Ishikawa (cell line): ENCODE results near the gene CXCL8.

ENCODE experiments used
- CEBPB ChIP-seq: IDR thresholded peaks from 2 replicates; pipeline ENCODE4 v1.6.1; 2012
- CREB1 ChIP-seq: IDR thresholded peaks from 2 replicates; pipeline ENCODE4 v1.6.1; 2012; ENCODE audit warnings: low read depth
- EGR1 ChIP-seq: IDR thresholded peaks from 2 replicates; pipeline ENCODE4 v1.6.1; 2012
- EP300 ChIP-seq: IDR thresholded peaks from 2 replicates; pipeline ENCODE4 v1.6.1; 2012; ENCODE audit warnings: borderline replicate concordance
- FOXM1 ChIP-seq: IDR thresholded peaks from 2 replicates; pipeline ENCODE4 v1.6.1; 2012; ENCODE audit warnings: low read depth, borderline replicate concordance
- NFIC ChIP-seq: IDR thresholded peaks from 2 replicates; pipeline ENCODE4 v1.6.1; 2012
- RAD21 ChIP-seq: IDR thresholded peaks from 2 replicates; pipeline ENCODE4 v1.6.1; 2012; ENCODE audit warnings: low read depth
- TAF1 ChIP-seq: IDR thresholded peaks from 2 replicates; pipeline ENCODE4 v1.6.1; 2012; ENCODE audit warnings: low read depth, mild to moderate bottlenecking
- TCF12 ChIP-seq: IDR thresholded peaks from 2 replicates; pipeline ENCODE4 v1.6.1; 2012; ENCODE audit warnings: low read depth
- TEAD4 ChIP-seq: IDR thresholded peaks from 2 replicates; pipeline ENCODE4 v1.6.1; 2012
- YY1 ChIP-seq: IDR thresholded peaks from 2 replicates; pipeline ENCODE4 v1.6.1; 2012; ENCODE audit warnings: low read depth
- ZBTB7A ChIP-seq: IDR thresholded peaks from 2 replicates; pipeline ENCODE4 v1.6.1; 2012; ENCODE audit warnings: low read depth
- TF ChIP-seq, protein P1 (sequence below): IDR thresholded peaks from 2 replicates; pipeline ENCODE4 v1.6.1; 2012; ENCODE audit warnings: low read depth, mild to moderate bottlenecking
- TF ChIP-seq, protein P2 (sequence below): IDR thresholded peaks from 2 replicates; pipeline ENCODE4 v1.6.1; 2012
- TF ChIP-seq, protein P3 (sequence below): IDR thresholded peaks from 2 replicates; pipeline ENCODE4 v1.6.1; 2012

Gene CXCL8

DNA sequence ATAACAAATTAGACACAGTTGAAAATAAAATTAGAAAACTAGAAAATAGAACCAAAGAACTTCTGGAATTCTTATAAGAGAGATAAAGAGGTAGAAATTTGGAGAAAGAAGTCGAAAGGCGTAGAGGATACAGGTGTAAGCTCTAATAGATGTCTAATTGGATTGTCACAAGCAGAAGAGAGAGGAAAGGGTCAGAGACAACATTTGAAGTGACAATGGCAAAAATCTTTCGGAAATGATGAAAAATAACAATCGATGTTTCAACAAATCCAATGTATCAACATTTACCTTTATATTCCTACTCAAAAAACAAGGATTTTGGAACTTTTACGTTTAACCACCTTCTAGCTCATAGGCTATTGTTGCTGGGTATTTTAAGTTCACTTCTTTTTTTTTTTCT, 3.8 kb downstream of the CXCL8 start:
- TF ChIP-seq, protein P1, sequence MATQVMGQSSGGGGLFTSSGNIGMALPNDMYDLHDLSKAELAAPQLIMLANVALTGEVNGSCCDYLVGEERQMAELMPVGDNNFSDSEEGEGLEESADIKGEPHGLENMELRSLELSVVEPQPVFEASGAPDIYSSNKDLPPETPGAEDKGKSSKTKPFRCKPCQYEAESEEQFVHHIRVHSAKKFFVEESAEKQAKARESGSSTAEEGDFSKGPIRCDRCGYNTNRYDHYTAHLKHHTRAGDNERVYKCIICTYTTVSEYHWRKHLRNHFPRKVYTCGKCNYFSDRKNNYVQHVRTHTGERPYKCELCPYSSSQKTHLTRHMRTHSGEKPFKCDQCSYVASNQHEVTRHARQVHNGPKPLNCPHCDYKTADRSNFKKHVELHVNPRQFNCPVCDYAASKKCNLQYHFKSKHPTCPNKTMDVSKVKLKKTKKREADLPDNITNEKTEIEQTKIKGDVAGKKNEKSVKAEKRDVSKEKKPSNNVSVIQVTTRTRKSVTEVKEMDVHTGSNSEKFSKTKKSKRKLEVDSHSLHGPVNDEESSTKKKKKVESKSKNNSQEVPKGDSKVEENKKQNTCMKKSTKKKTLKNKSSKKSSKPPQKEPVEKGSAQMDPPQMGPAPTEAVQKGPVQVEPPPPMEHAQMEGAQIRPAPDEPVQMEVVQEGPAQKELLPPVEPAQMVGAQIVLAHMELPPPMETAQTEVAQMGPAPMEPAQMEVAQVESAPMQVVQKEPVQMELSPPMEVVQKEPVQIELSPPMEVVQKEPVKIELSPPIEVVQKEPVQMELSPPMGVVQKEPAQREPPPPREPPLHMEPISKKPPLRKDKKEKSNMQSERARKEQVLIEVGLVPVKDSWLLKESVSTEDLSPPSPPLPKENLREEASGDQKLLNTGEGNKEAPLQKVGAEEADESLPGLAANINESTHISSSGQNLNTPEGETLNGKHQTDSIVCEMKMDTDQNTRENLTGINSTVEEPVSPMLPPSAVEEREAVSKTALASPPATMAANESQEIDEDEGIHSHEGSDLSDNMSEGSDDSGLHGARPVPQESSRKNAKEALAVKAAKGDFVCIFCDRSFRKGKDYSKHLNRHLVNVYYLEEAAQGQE, result no peak
- TF ChIP-seq TCF12 (no peak), CEBPB (no peak), CREB1 (no peak), EP300 (no peak), TEAD4 (no peak), EGR1 (no peak), YY1 (no peak), FOXM1 (no peak), NFIC (no peak), RAD21 (no peak)
- TF ChIP-seq, protein P2, sequence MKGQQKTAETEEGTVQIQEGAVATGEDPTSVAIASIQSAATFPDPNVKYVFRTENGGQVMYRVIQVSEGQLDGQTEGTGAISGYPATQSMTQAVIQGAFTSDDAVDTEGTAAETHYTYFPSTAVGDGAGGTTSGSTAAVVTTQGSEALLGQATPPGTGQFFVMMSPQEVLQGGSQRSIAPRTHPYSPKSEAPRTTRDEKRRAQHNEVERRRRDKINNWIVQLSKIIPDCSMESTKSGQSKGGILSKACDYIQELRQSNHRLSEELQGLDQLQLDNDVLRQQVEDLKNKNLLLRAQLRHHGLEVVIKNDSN, result no peak

DNA sequence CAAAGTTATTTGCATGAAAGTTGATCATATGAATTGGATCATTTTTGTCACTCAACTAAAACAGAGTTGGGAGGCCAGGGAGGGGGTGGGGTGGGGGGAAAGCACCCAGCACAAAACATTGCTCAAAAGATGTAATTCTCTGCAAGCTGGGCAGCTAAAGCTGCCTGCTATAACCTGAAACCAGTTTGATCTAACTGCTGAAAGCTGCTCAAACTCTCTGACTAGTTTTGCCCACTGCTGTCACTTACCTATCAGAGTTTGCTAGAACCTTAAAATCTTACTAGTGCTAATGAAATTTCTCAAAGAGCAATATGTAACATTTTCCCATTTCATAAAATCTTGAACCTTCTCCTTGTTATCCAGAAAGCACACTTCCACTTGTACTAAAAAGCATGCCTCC, 10.4 kb downstream of the CXCL8 start:
- no peak for TF ChIP-seq TCF12
- TF ChIP-seq, protein P3, sequence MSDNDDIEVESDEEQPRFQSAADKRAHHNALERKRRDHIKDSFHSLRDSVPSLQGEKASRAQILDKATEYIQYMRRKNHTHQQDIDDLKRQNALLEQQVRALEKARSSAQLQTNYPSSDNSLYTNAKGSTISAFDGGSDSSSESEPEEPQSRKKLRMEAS, result no peak
- TF ChIP-seq, protein P1, result no peak

DNA sequence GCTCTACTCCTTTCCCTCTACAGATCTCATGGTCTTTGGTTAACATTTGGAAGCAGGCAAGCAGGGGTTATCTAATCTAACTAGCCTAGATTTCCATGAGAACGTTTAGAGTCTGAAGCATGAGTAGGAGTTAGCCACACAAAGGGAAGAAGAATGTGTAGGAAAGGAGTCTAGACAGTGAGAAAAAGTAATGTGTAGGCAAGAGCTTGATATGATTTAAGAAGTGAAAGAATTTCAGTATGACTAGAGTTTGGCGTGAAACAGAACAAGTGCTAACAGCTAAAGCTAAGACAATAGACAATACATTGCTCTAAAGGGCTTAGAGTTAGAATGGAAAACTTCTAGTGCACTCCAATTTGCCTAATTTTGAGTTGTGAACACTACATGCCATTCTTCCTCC, 10.8 kb downstream of the CXCL8 start:
- TF ChIP-seq TAF1 (no peak), NFIC (no peak), ZBTB7A (no peak), TCF12 (no peak), RAD21 (no peak), FOXM1 (no peak), TEAD4 (no peak), CREB1 (no peak), EP300 (no peak), CEBPB (no peak), YY1 (no peak), EGR1 (no peak)
- TF ChIP-seq, protein P1, result no peak
- TF ChIP-seq, protein P2, result no peak
- TF ChIP-seq, protein P3, result no peak

DNA sequence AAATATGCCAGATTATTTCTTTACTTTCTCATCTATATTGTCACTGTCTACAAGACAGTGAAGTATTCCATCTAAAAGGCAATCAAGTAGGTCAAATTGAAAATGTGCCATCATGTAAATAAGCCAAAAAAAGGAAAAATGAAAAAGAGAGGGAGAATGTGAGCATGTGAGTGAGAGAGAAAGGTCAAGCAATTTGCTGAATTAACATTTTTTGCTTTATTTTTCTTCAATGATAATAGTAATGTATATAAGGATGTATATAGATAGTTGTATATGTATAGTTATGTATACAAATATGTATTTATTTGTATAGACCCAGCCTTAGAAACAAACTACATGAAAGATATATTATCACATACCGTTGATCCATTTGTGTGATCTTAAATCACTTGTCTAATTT, 11.5 kb downstream of the CXCL8 start:
- TF ChIP-seq TAF1 (no peak), FOXM1 (no peak), CEBPB (no peak), ZBTB7A (no peak), RAD21 (no peak), CREB1 (no peak), YY1 (no peak), TEAD4 (no peak), EP300 (no peak), EGR1 (no peak), NFIC (no peak), TCF12 (no peak)
- TF ChIP-seq, protein P2, result no peak
- TF ChIP-seq, protein P3, result no peak
- TF ChIP-seq, protein P1, result no peak
